ENCODE measurements around the gene OR14J1.
"Not testable (repeated sequence)": the region's sequence is repeated elsewhere in the genome, so short reads cannot be mapped to it uniquely, and the experiment has no call there.

Gene OR14J1

GRCh38 chr6:29301316-29301715 is at the start of gene OR14J1:
Gene OR14J1, plus strand, starts transcription at chr6:29301701. Its CDS starts 4,989 bp downstream, at chr6:29306690.
- no peak for DNase-seq (ENCODE audit: low read depth)

DNA sequence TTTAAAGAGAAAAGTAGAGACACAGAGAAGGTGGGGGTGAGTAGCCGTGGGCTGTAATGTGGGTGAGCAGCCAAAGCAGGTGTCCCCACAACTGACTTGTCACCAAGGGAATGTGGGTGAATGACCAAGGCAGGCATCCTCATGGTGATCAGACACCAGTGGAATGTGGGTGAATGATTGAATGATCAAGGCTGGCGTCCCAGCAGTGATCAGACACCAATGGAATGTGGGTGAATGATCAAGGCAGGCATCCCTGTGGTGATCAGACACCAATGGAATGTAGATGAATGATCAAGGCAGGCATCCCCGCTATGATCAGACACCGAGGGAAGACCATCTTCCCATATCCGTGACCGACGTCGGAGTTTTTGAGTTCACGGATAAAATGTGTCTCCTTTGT is 49.8 kb upstream of the OR14J1 start:
- DNase-seq (ENCODE audit: low read depth) = no peak

- no peak for DNase-seq (ENCODE audit: low read depth)
Observed at GRCh38 chr6:29255530-29255929, 46.0 kb upstream of the OR14J1 start.

DNA sequence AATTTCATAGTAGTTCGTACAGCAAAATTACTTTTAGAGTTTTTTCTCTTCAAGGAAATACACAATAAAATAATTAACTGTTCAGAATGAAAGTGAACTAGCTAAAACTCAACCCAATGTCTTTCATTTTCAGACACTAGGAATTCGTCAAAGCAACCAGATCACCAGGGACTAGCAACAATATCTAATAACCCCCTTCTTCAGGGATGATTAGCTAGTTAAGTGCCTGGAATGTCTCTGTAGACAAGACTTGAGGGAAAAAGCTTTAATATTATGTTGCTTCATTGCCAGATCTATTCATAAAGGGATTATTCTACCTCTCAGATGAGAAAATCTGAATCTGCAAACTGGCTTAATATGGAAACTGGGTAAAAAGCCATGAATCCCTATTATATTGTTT is 41.8 kb upstream of the OR14J1 start:
- DNase-seq (ENCODE audit: low read depth) = no peak

- DNase-seq (ENCODE audit: low read depth) = no peak
Observed at GRCh38 chr6:29263001-29263400, 38.5 kb upstream of the OR14J1 start.

- no peak for DNase-seq (ENCODE audit: low read depth)
Observed at GRCh38 chr6:29294499-29294914, 7.0 kb upstream of the OR14J1 start.

GRCh38 chr6:29295181-29295585 is 6.3 kb upstream of the OR14J1 start:
- no peak for DNase-seq (ENCODE audit: low read depth)

DNA sequence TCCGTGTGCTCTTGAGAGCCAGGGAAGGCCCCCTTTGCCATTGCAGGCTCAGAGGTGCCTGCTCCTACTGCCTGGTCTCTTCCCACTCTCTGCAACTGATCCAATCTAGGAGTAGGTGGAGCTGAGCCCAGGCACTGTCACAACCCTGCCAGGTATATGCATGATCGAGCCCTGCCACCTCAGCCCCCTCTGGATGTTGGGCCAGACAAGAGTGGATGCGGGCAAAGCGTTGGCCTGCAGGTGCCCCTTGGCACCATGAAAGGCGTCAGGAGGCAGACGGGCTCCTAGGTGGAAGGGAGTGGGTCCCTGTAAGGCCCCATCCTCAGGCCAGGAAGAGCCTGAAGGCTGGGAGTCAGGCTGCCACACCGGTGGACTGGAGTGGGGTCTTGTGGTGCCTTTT is 5.9 kb upstream of the OR14J1 start:
- DNase-seq (ENCODE audit: low read depth) = no peak

DNA sequence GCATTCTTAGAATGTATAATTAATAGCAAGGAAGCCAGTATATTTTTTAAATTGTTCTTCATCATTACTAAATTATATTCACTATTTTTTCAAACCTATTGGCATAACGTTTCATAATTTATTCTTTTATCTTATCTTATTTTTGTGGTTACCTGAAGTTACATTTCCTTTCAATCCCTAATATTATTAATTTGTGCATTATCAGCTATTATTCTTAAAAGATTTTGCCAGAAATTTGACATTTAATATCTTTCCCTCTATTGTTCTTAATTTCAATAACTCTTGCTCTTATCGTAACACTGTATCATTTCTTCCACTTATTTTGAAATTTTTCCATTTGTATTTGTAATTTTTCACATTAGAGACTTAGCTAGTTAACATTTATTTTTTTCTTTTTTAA is 18.4 kb downstream of the OR14J1 start:
- DNase-seq (ENCODE audit: low read depth) = no peak

- not testable (repeated sequence) for DNase-seq (ENCODE audit: low read depth)
Observed at GRCh38 chr6:29323332-29323731, 21.8 kb downstream of the OR14J1 start.

- no peak for DNase-seq (ENCODE audit: low read depth)
Observed at GRCh38 chr6:29325777-29326176, 24.3 kb downstream of the OR14J1 start.

GRCh38 chr6:29332676-29333075 is 31.2 kb downstream of the OR14J1 start:
- DNase-seq (ENCODE audit: low read depth) = no peak

- DNase-seq (ENCODE audit: low read depth) = no peak
Observed at GRCh38 chr6:29336269-29336668, 34.8 kb downstream of the OR14J1 start.

GRCh38 chr6:29345380-29345779 is 43.9 kb downstream of the OR14J1 start:
- no peak for DNase-seq (ENCODE audit: low read depth)

DNA sequence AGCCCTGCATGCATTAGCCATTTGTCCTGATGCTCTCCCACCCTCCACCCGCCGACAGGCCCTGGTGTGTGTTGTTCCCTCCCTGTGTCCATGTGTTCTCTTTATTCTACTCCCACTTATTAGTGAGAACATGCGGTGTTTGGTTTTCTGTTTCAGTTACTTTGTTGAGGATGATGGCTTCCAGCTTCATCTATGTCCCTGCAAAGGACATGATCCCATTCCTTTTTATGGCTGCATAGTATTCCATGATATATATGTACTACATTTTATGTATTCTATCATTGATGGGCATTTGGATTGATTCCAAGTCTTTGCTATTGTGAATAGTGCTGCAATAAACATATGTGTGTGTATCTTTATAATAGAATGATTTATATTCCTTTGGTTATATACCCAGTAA is 47.8 kb downstream of the OR14J1 start:
- DNase-seq (ENCODE audit: low read depth) = not testable (repeated sequence)

GRCh38 chr6:29354980-29355379 is 53.5 kb downstream of the OR14J1 start:
- DNase-seq (ENCODE audit: low read depth) = no peak

GRCh38 chr6:29355603-29356002 is 54.1 kb downstream of the OR14J1 start:
- DNase-seq (ENCODE audit: low read depth) = no peak
